Neural cell (in vitro differentiated cells): ENCODE data around the gene SLC1A3.

Experiments used
- CTCF ChIP-seq: fragments of 450-650 bp; IDR thresholded peaks from 2 replicates; pipeline ENCODE4 v1.5.1; 2014; ENCODE audit warnings: antibody characterized with exemption, mild to moderate bottlenecking, moderate library complexity; ENCODE audit not compliant: poor library complexity, severe bottlenecking
- EP300 ChIP-seq: fragments of 450-650 bp; conservative IDR thresholded peaks from 2 replicates; pipeline ENCODE4 v1.6.1; 2014; ENCODE audit warnings: antibody characterized with exemption, mild to moderate bottlenecking, moderate library complexity; ENCODE audit not compliant: poor library complexity, severe bottlenecking
- EZH2 ChIP-seq: fragments of 200-600, 300-800 bp; shearing (Covaris generic), sonication (generic); IDR thresholded peaks from 2 replicates; pipeline ENCODE4 v1.6.1; 2014; ENCODE audit warnings: antibody characterized with exemption, low read length, borderline replicate concordance, mild to moderate bottlenecking; ENCODE audit not compliant: insufficient read depth, poor library complexity, severe bottlenecking
- MXI1 ChIP-seq: fragments of 450-650 bp; conservative IDR thresholded peaks from 2 replicates; pipeline ENCODE4 v1.6.1; 2014; ENCODE audit warnings: antibody characterized with exemption, mild to moderate bottlenecking; ENCODE audit not compliant: poor library complexity, severe bottlenecking
- POLR2AphosphoS5 ChIP-seq: IDR thresholded peaks from 2 replicates; pipeline ENCODE4 v1.6.1; 2012
- RAD21 ChIP-seq: fragments of 450-650 bp; conservative IDR thresholded peaks from 2 replicates; pipeline ENCODE4 v1.6.1; 2014; ENCODE audit warnings: antibody characterized with exemption, mild to moderate bottlenecking, moderate library complexity
- REST ChIP-seq: IDR thresholded peaks from 2 replicates; pipeline ENCODE4 v1.6.1; 2012; ENCODE audit warnings: borderline replicate concordance
- SMC3 ChIP-seq: fragments of 450-650 bp; conservative IDR thresholded peaks from 2 replicates; pipeline ENCODE4 v1.6.1; 2014; ENCODE audit warnings: antibody characterized with exemption, mild to moderate bottlenecking, moderate library complexity; ENCODE audit not compliant: poor library complexity
- TAF1 ChIP-seq: IDR thresholded peaks from 2 replicates; pipeline ENCODE4 v1.6.1; 2012; ENCODE audit warnings: low read depth

- no peak for TF ChIP-seq CTCF
- no peak for TF ChIP-seq EZH2
- no peak for TF ChIP-seq SMC3
- no peak for TF ChIP-seq MXI1
- TF ChIP-seq RAD21 = no peak
- no peak for TF ChIP-seq EP300
- no peak for TF ChIP-seq REST
- TF ChIP-seq TAF1 = no peak
- TF ChIP-seq POLR2AphosphoS5 = no peak
Observed at GRCh38 chr5:36624277-36624676, 17.9 kb downstream of the SLC1A3 start.
